OCI-LY3 (cell line): ENCODE data around the gene CTNND2.

Source experiments
- H2AFZ ChIP-seq: fragments of 200-600, 300-600 bp; shearing (Covaris generic); 2 replicates; pipeline ENCODE4 v1.6.0; 2014; ENCODE audit warnings: antibody characterized with exemption, low read depth, low read length
- H3K27ac ChIP-seq: fragments of 200-600, 300-600 bp; sonication (generic); 2 replicates; pipeline ENCODE4 v1.5.1; 2014; ENCODE audit warnings: mild to moderate bottlenecking, low read length, moderate library complexity, mixed read lengths
- H3K27me3 ChIP-seq: fragments of 200-600, 300-600 bp; sonication (generic); 2 replicates; pipeline ENCODE4 v1.6.1; 2014; ENCODE audit warnings: low read depth, low read length, mixed read lengths
- H3K36me3 ChIP-seq: fragments of 200-600, 300-600 bp; sonication (generic); replicated peaks from 2 replicates; pipeline ENCODE3; 2014; ENCODE audit warnings: low read depth, low read length, mixed read lengths
- H3K4me1 ChIP-seq: fragments of 300-600, 200-600 bp; sonication (generic); 2 replicates; pipeline ENCODE4 v1.6.1; 2014; ENCODE audit warnings: low read length, mixed read lengths
- H3K4me2 ChIP-seq: fragments of 200-600, 300-600 bp; sonication (generic); 2 replicates; pipeline ENCODE4 v1.6.1; 2014; ENCODE audit warnings: low read length, mixed read lengths
- H3K4me3 ChIP-seq: fragments of 300-600, 200-600 bp; sonication (generic); 2 replicates; pipeline ENCODE4 v1.5.1; 2014; ENCODE audit warnings: antibody characterized with exemption, mild to moderate bottlenecking, low read length, moderate library complexity
- H3K79me2 ChIP-seq: fragments of 300-600, 200-600 bp; shearing (Covaris generic); 2 replicates; pipeline ENCODE4 v1.6.1; 2014; ENCODE audit warnings: mild to moderate bottlenecking, low read length, mixed read lengths
- H3K9ac ChIP-seq: fragments of 300-600, 200-600 bp; shearing (Covaris generic); 2 replicates; pipeline ENCODE4 v1.6.0; 2014; ENCODE audit warnings: mild to moderate bottlenecking, low read length, moderate library complexity
- H3K9me3 ChIP-seq: fragments of 200-600, 300-600 bp; shearing (Covaris generic); 2 replicates; pipeline ENCODE4 v1.6.1; 2014; ENCODE audit warnings: low read length, mixed read lengths; ENCODE audit not compliant: insufficient read depth
- H4K20me1 ChIP-seq: fragments of 200-600, 300-600 bp; sonication (generic); 2 replicates; pipeline ENCODE4 v1.6.1; 2016; ENCODE audit warnings: low read length, mixed read lengths; ENCODE audit not compliant: insufficient read depth
- CTCF ChIP-seq: fragments of 200-600, 300-600 bp; sonication (generic); IDR thresholded peaks from 2 replicates; pipeline ENCODE4 v1.5.1; 2014; ENCODE audit warnings: antibody characterized with exemption, low read length, low read depth
- EZH2phosphoT487 ChIP-seq: fragments of 200-600 bp; shearing (Covaris generic); IDR thresholded peaks from 2 replicates; pipeline ENCODE4 v1.6.1; 2018; ENCODE audit warnings: antibody characterized with exemption, mixed run types, low read depth

Gene CTNND2

DNA sequence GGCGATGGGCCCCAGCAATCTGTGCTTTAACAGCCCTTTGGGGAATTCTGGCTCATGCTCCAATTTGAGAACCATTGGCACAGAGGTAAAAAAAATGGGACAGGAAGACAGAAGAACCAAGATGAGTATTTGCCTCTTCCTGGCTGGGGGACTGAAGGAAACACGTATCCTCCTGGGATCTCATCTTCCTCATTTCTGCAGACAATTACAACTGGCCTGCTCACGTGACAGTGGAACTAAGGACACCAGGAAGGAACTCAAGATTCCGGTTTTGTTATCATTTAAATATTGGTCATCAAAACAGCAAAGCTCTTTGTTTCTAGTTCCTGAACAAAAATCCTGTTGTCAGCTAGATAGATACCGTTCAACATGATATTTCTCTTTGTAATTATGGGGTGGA is 927.2 kb downstream of the CTNND2 start:
- H3K79me2 ChIP-seq: no peaks in the 10 kb centered on the region
- H4K20me1 ChIP-seq: no peaks in the 10 kb centered on the region
- no peak overlapping the region for H2AFZ ChIP-seq
- no peak overlapping the region for H3K27ac ChIP-seq
- TF ChIP-seq CTCF (no peak), EZH2phosphoT487 (no peak)
- H3K36me3 ChIP-seq: no peaks in the 10 kb centered on the region
- H3K4me3 ChIP-seq: no peak overlapping the region
- H3K9me3 ChIP-seq: no peaks in the 10 kb centered on the region
- no peak overlapping the region for H3K9ac ChIP-seq
- H3K27me3 ChIP-seq: no peaks in the 10 kb centered on the region
- no peaks in the 10 kb centered on the region for H3K4me1 ChIP-seq
- no peak overlapping the region for H3K4me2 ChIP-seq

GRCh38 chr5:10975945-10976344 is 928.3 kb downstream of the CTNND2 start:
- no peaks in the 10 kb centered on the region; the same call in 1 of the 2 replicates for H3K27me3 ChIP-seq
- no peaks in the 10 kb centered on the region for H3K79me2 ChIP-seq
- H4K20me1 ChIP-seq: no peaks in the 10 kb centered on the region
- no peak for TF ChIP-seq CTCF
- TF ChIP-seq EZH2phosphoT487: no peak
- H3K4me1 ChIP-seq: no peaks in the 10 kb centered on the region
- no peak overlapping the region for H2AFZ ChIP-seq
- H3K9ac ChIP-seq: no peak overlapping the region
- H3K4me2 ChIP-seq: no peak overlapping the region
- H3K27ac ChIP-seq: no peak overlapping the region
- H3K4me3 ChIP-seq: no peak overlapping the region
- H3K36me3 ChIP-seq: no peaks in the 10 kb centered on the region
- no peaks in the 10 kb centered on the region for H3K9me3 ChIP-seq

GRCh38 chr5:10974850-10975249 is 929.4 kb downstream of the CTNND2 start:
- no peaks in the 10 kb centered on the region; the same call in 1 of the 2 replicates for H3K27me3 ChIP-seq
- H3K4me2 ChIP-seq: no peak overlapping the region
- TF ChIP-seq EZH2phosphoT487 (no peak), CTCF (no peak)
- H4K20me1 ChIP-seq: no peaks in the 10 kb centered on the region
- H2AFZ ChIP-seq: no peak overlapping the region
- no peaks in the 10 kb centered on the region for H3K36me3 ChIP-seq
- no peaks in the 10 kb centered on the region for H3K4me1 ChIP-seq
- no peaks in the 10 kb centered on the region for H3K79me2 ChIP-seq
- no peak overlapping the region for H3K27ac ChIP-seq
- no peaks in the 10 kb centered on the region for H3K9me3 ChIP-seq
- no peak overlapping the region for H3K9ac ChIP-seq
- no peak overlapping the region for H3K4me3 ChIP-seq

- TF ChIP-seq CTCF: no peak
- TF ChIP-seq EZH2phosphoT487: no peak
- no peaks in the 10 kb centered on the region; the same call in 1 of the 2 replicates for H3K27me3 ChIP-seq
These were observed 930.9 kb downstream of the CTNND2 start for GRCh38 chr5:10973316-10973715.

More at GRCh38 chr5:10973316-10973715, 930.9 kb downstream of the CTNND2 start:
- Histone ChIP-seq H3K9ac (no peak overlapping the region), H3K9me3 (no peaks in the 10 kb centered on the region), H3K27ac (no peak overlapping the region), H3K36me3 (no peaks in the 10 kb centered on the region), H4K20me1 (no peaks in the 10 kb centered on the region), H3K4me1 (no peaks in the 10 kb centered on the region), H2AFZ (no peak overlapping the region), H3K79me2 (no peaks in the 10 kb centered on the region), H3K4me2 (no peak overlapping the region), H3K4me3 (no peak overlapping the region)
